Measurements from ENCODE around the gene SIX3. TPM values are rescaled to one million over a fixed set of nuclear protein-coding genes. Genes with fewer than 3 reads are reported as not detected.

Gene SIX3
- total RNA-seq, 1 donor from 2014 or later = not detected

DNA sequence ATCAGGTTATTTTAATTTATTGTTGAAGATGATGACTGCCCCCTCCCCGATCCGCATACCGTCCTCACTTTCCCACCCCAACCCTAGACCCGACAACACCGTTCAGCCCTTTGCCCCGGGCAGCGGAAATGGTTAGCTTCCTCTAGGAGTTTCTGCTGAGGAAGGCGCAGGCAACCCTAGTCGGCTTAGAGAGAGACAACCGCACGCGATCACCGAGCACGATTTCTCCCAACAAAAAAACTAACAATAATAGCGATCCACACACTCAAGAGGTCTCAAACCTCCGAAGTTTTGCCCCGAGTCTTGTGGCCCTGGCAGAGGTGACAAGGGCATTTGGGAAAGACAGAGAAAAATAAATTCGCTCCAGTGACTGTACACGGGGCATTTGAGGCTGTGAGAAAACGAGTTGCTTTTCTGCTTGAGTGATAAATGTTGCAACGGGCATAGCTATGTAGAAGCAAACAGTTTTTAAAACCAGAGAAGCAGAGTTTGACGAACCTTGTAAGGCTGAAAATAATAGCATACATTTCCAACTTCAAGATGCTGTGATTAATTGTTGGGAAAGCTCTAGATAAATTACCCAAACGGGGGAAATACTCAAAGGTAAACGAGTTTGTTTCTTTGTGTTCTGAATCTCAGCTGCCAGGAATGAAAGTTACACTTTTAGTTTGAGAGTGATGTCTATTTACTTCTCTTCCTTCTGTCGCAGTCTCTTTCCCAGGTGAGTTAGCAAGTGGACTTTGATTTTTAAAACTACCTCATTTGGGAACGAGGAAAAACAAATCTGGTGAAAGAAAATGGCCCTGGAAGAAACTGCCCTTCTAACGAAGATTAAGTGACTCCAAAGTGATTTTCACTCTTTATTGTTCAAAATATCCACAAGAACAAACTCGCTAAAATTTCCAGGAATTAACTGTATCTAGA lies 11.0 kb upstream of the SIX3 start:
- TF ChIP-seq, protein P1, sequence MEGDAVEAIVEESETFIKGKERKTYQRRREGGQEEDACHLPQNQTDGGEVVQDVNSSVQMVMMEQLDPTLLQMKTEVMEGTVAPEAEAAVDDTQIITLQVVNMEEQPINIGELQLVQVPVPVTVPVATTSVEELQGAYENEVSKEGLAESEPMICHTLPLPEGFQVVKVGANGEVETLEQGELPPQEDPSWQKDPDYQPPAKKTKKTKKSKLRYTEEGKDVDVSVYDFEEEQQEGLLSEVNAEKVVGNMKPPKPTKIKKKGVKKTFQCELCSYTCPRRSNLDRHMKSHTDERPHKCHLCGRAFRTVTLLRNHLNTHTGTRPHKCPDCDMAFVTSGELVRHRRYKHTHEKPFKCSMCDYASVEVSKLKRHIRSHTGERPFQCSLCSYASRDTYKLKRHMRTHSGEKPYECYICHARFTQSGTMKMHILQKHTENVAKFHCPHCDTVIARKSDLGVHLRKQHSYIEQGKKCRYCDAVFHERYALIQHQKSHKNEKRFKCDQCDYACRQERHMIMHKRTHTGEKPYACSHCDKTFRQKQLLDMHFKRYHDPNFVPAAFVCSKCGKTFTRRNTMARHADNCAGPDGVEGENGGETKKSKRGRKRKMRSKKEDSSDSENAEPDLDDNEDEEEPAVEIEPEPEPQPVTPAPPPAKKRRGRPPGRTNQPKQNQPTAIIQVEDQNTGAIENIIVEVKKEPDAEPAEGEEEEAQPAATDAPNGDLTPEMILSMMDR (IDR thresholded peaks at IDR 0.05) = no peak
- H3K9me3 ChIP-seq = no peaks in the 10 kb centered on the region
- ATAC-seq (no peak), DNase-seq (no peak)
- H3K27ac ChIP-seq = no peak overlapping the region
- H3K27me3 ChIP-seq (ENCODE audit: low read depth) = peaks cover 99% of the 10 kb centered on the region
- H3K4me1 ChIP-seq = peaks cover 25% of the 10 kb centered on the region
- no peaks in the 10 kb centered on the region for H3K36me3 ChIP-seq
- intact Hi-C loops (cut with DNase I) = no loop called here
- H3K4me3 ChIP-seq = peak overlapping the region; percentile 25

DNA sequence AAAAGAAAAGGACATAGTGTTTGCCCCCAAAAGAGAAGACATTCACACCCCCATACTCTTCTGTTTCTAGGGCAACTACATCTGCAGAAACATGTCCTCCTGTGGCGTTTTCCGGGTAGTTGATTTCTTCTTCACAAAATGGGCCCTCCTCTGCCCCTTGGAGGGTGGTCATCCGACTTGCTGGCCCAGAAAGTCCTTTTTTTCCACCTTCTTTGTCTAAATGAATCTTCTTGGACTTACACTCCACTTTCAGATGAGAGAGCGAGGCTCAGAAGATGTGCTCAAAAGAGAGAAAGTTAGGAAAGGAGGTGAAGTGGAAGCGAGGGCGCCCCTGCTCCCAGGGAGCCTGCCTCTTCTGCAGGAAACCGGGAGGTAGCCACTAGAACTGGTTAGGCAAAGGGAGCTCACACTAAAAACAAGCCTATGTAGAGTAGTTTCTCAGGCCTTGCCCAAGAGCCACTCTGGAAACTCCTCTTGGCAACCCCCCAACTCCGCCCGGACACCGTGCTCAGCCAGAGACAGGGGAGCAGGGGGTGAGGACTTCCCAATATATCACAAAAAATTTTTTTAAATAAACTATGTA lies 10.2 kb upstream of the SIX3 start:
- H3K4me3 ChIP-seq = no peak overlapping the region
- ATAC-seq (no peak), DNase-seq (no peak)
- no peak overlapping the region for H3K27ac ChIP-seq
- H3K9me3 ChIP-seq = no peaks in the 10 kb centered on the region
- intact Hi-C loops (cut with DNase I) = no loop called here
- H3K36me3 ChIP-seq = no peaks in the 10 kb centered on the region
- H3K27me3 ChIP-seq (ENCODE audit: low read depth) = peaks cover 98% of the 10 kb centered on the region
- peaks cover 25% of the 10 kb centered on the region for H3K4me1 ChIP-seq
- TF ChIP-seq, protein P1 (IDR thresholded peaks at IDR 0.05) = no peak

DNA sequence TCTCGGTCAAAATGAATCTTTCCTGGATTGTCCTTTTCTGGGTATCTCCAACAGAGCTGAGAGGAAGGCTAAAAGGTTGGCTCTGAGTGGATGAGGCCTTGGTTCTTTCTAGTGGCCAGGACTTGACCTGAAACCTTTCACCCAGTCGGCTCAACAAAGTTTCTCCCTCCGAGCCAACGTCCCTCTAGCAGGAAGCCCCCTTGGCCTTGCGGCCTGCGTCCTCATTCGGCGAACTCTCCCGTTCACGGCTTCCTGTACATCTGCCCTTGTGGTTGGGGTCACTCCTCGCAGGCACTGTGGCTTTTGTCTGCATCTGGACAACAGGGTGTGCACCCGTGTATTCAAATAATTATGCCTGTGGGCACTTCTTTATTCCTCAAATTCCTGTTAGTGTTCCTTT lies 9.4 kb upstream of the SIX3 start:
- Histone ChIP-seq H3K36me3 (no peaks in the 10 kb centered on the region), H3K27me3 (ENCODE audit: low read depth) (peaks cover 99% of the 10 kb centered on the region), H3K4me3 (no peak overlapping the region), H3K9me3 (no peaks in the 10 kb centered on the region), H3K27ac (no peak overlapping the region), H3K4me1 (peaks cover 26% of the 10 kb centered on the region)
- TF ChIP-seq, protein P1 (IDR thresholded peaks at IDR 0.05) = no peak
- intact Hi-C loops (cut with DNase I) = no loop called here
- no peak for ATAC-seq
- no peak for DNase-seq

DNA sequence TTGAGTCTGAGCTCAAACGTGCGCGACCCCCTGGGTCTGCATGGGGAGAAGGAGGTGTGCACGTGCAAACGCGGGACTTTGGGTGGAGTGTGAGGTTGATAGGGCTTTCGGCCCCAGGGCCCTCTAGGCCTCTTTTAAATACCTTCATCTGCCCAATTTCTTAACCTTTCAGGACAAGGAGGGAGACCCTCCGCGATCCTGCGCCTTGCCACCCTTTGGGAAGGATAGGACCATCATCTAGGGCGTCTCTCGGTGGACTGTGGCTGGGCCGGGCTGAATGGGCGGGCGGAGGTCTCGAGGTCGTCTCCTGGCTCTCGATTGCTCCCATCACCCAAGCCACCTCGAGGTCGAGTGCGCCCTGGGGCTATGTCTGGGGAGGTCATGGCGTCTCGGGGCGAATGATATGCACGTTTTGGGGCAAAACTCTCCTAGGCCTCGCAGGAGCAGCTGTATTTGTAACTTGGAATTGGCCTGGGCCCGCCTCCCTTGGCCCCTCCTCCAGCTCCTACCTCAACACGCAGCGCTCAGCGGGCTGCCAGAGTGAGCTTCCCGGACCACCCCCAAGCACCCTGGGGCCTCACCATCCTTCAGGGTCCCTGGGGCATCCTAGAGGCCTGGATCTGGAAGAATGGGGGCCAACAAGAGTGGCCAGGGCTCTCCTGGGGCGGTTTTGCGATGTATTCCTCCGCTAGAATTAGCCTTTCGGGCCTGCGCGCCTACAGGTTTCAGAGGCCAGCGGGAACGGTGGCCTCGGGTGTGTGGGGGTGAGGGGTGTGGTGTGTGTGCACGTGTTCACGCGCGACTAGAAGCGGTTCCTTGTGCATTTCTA lies 8.7 kb upstream of the SIX3 start:
- intact Hi-C loops (cut with DNase I) = no loop called here
- TF ChIP-seq, protein P1 (IDR thresholded peaks at IDR 0.05) = no peak
- Histone ChIP-seq H3K36me3 (no peaks in the 10 kb centered on the region), H3K4me3 (no peak overlapping the region), H3K27ac (no peak overlapping the region), H3K9me3 (no peaks in the 10 kb centered on the region), H3K27me3 (ENCODE audit: low read depth) (peaks cover 99% of the 10 kb centered on the region), H3K4me1 (peaks cover 33% of the 10 kb centered on the region)
- ATAC-seq = no peak
- DNase-seq = no peak

DNA sequence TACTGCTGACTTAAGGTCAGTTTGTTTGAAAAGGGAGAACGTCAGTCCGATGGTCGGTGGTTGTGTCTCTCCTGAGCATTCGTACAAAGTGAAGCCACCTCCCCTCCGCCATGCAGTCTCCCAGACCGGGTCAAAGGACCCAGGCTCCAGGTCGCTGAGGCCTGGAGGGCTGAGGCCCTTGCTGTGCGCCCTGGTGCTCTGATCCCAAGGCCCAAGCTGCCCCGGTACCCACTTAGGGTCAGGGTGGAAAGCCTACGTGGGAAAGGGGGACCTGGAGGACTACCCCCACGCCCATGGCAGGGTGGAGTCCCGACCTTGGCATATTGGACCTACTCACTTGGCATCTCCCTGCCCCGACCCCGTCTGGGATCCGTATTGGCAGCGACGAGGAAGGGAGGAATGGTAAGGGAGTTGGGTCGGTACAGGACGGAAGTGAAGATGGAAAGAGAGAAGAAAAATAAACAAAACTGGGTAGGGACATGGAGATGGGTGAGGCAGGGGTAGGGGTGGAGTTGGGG lies 8.0 kb upstream of the SIX3 start:
- peaks cover 33% of the 10 kb centered on the region for H3K4me1 ChIP-seq
- no peak overlapping the region for H3K4me3 ChIP-seq
- ATAC-seq = no peak
- no peak overlapping the region for H3K27ac ChIP-seq
- no peak for DNase-seq
- TF ChIP-seq, protein P1 (IDR thresholded peaks at IDR 0.05) = no peak
- H3K36me3 ChIP-seq = no peaks in the 10 kb centered on the region
- intact Hi-C loops (cut with DNase I) = no loop called here
- H3K27me3 ChIP-seq (ENCODE audit: low read depth) = peaks cover 99% of the 10 kb centered on the region
- H3K9me3 ChIP-seq = no peaks in the 10 kb centered on the region

Measured in lower lobe of right lung (tissue), 2 donors.